GM12891 (cell line): ENCODE measurements around the gene CP.

Experiments
- POLR2A ChIP-seq: IDR thresholded peaks from 2 replicates; pipeline ENCODE4 v1.6.1; 2011; ENCODE audit warnings: low read depth, low read length, control low read depth
- POLR2AphosphoS5 ChIP-seq: IDR thresholded peaks from 2 replicates; pipeline ENCODE4 v1.6.1; 2011; ENCODE audit warnings: low read depth, low read length, control low read depth
- TAF1 ChIP-seq: IDR thresholded peaks from 2 replicates; pipeline ENCODE4 v1.6.1; 2011; ENCODE audit warnings: low read depth, low read length, control low read depth

DNA sequence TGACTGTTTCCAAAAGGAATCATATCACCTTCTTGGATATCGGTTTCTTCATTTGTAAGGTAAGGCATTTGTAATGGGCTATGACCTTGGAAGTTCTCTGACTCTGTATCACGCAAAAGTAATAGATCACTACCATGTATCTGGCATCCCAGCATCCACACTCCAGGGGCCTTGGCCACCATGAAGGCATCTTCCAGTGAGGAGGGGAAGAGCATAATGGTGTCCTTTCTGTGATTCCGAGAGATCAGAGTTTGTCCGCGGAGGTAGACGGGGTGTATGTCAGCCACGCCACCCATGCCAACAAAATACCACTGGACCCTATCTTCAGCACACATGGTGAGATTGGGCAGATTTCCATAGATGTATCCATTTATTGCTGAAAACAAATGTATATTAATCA lies 48.1 kb upstream of the CP start:
- TF ChIP-seq TAF1 (no peak), POLR2A (no peak), POLR2AphosphoS5 (no peak)
